Endothelial cell of umbilical vein (primary cell): Measurements from ENCODE around the gene PLEKHG7. TPM values are rescaled to one million over a fixed set of nuclear protein-coding genes. Genes with fewer than 3 reads are reported as not detected.

Experiments used
- BruUV-seq: library from RNA; stranded (reverse); fragments of 400-500 nt; replicated peaks from 2 replicates; lab custom pipeline; 2021; lab: Mats Ljungman, UMichigan
- CTCF ChIA-PET: fragments of 300-600, 350-600 bp; sonication (Branson Sonifier 250); formaldehyde crosslinking; loops from one replicate; lab custom pipeline; 2021; ENCODE audit warnings: antibody characterized with exemption, inconsistent platforms; lab: Charles Lee
- POLR2A ChIA-PET: fragments of 300-600, 350-600 bp; sonication (Branson Sonifier 250); formaldehyde crosslinking; loops from one replicate; lab custom pipeline; 2021; ENCODE audit warnings: antibody characterized with exemption, inconsistent platforms; lab: Charles Lee
- DNase-seq: peaks from one replicate; pipeline ENCODE4 v3.0.0-alpha.2; 2011; ENCODE audit warnings: low read depth, low spot score
- FAIRE-seq: peaks from 2 replicates; lab custom pipeline; 2011; peaks lifted over from hg19 to GRCh38; lab: Jason Lieb, UNC
- H2AFZ ChIP-seq: 2 replicates; pipeline ENCODE4 v1.6.0; 2012; ENCODE audit warnings: low read depth, low read length, control low read depth, inconsistent platforms
- H3K27ac ChIP-seq: 2 replicates; pipeline ENCODE4 v1.5.1; 2011; ENCODE audit warnings: low read depth, mild to moderate bottlenecking, control low read depth, low read length, moderate library complexity; ENCODE audit not compliant: insufficient read depth
- H3K27me3 ChIP-seq, 2 experiments: 2 replicates each; pipeline versions ENCODE4 v1.6.0 to v1.6.1; 2011; ENCODE audit warnings: low read length in 2 of 2, mixed read lengths in 1 of 2; ENCODE audit not compliant: control insufficient read depth in 2 of 2, insufficient read depth in 2 of 2
- H3K36me3 ChIP-seq, 2 experiments: 2 replicates in 1 of 2; 3 replicates in 1 of 2; pipeline ENCODE4 v1.5.1; 2011; ENCODE audit warnings: low read length in 2 of 2, mild to moderate bottlenecking in 1 of 2, moderate library complexity in 1 of 2; ENCODE audit not compliant: control insufficient read depth in 2 of 2, insufficient read depth in 2 of 2; ENCODE audit errors: extremely low read depth in 1 of 2
- H3K4me1 ChIP-seq: 3 replicates; pipeline ENCODE4 v1.5.1; 2011; ENCODE audit warnings: mild to moderate bottlenecking, low read length; ENCODE audit not compliant: control insufficient read depth, insufficient read depth; ENCODE audit errors: extremely low read depth
- H3K4me2 ChIP-seq: 2 replicates; pipeline ENCODE4 v1.6.1; 2011; ENCODE audit warnings: low read length, control low read depth, mixed read lengths; ENCODE audit not compliant: insufficient read depth
- H3K4me3 ChIP-seq, 3 experiments: fragments of 200-600 bp in 1 of 3; sonication (generic), shearing (Covaris generic) in 1 of 3; replicated peaks in 1 of 3; 2 replicates each; pipeline ENCODE4 v1.5.1; 2011 to 2016; ENCODE audit warnings: control low read depth in 3 of 3, low read length in 3 of 3, mild to moderate bottlenecking in 2 of 3, inconsistent platforms in 1 of 3, low read depth in 1 of 3, moderate library complexity in 1 of 3; ENCODE audit not compliant: insufficient read depth in 1 of 3
- H3K79me2 ChIP-seq: 2 replicates; pipeline ENCODE4 v1.6.0; 2012; ENCODE audit warnings: low read length, inconsistent platforms; ENCODE audit not compliant: control insufficient read depth, insufficient read depth
- H3K9ac ChIP-seq: replicated peaks from 2 replicates; pipeline ENCODE3; 2011; ENCODE audit warnings: low read length, control low read depth; ENCODE audit not compliant: insufficient read depth; ENCODE audit errors: extremely low read depth
- H3K9me1 ChIP-seq: replicated peaks from 3 replicates; pipeline ENCODE4 v1.6.0; 2011; ENCODE audit warnings: mild to moderate bottlenecking, low read length; ENCODE audit not compliant: control insufficient read depth, insufficient read depth; ENCODE audit errors: extremely low read depth
- H3K9me3 ChIP-seq: replicated peaks from 2 replicates; pipeline ENCODE4 v1.5.1; 2012; ENCODE audit warnings: low read length, inconsistent platforms; ENCODE audit not compliant: control insufficient read depth, insufficient read depth
- H4K20me1 ChIP-seq: replicated peaks from 2 replicates; pipeline ENCODE3; 2011; ENCODE audit warnings: mild to moderate bottlenecking, low read length; ENCODE audit not compliant: control insufficient read depth, insufficient read depth; ENCODE audit errors: extremely low read depth
- CTCF ChIP-seq, 2 donors: IDR thresholded peaks; 1 replicate in 1 of 2; 2 replicates in 1 of 2; pipeline ENCODE4 v1.5.1; 2011; ENCODE audit warnings: low read length in 2 of 2, mild to moderate bottlenecking in 2 of 2, moderate library complexity in 2 of 2, control low read depth in 1 of 2, inconsistent platforms in 1 of 2, low read depth in 1 of 2; ENCODE audit not compliant: insufficient read depth in 1 of 2; ENCODE audit errors: extremely low read depth in 1 of 2
- EZH2 ChIP-seq: IDR thresholded peaks from 2 replicates; pipeline ENCODE4 v1.6.1; 2012; ENCODE audit warnings: borderline replicate concordance, low read depth, mild to moderate bottlenecking, moderate library complexity, low read length, inconsistent platforms; ENCODE audit not compliant: severe bottlenecking
- FOS ChIP-seq: IDR thresholded peaks from 2 replicates; pipeline ENCODE4 v1.6.1; 2011; ENCODE audit warnings: mild to moderate bottlenecking, low read length, moderate library complexity, borderline replicate concordance; ENCODE audit not compliant: insufficient read depth
- GATA2 ChIP-seq: IDR thresholded peaks from 2 replicates; pipeline ENCODE4 v1.7.0; 2011; ENCODE audit warnings: low read depth, mild to moderate bottlenecking, moderate library complexity, mixed read lengths, low read length; ENCODE audit not compliant: insufficient read length, insufficient read depth
- JUN ChIP-seq: IDR thresholded peaks from 2 replicates; pipeline ENCODE4 v1.6.1; 2011; ENCODE audit warnings: borderline replicate concordance, low read depth; ENCODE audit not compliant: insufficient read length, insufficient read depth
- MAX ChIP-seq: IDR thresholded peaks from 2 replicates; pipeline ENCODE4 v1.6.1; 2011; ENCODE audit not compliant: insufficient read depth, insufficient read length
- MYC ChIP-seq: IDR thresholded peaks from one replicate; pipeline ENCODE4 v1.6.1; 2011; ENCODE audit warnings: mild to moderate bottlenecking, low read depth, low read length
- POLR2A ChIP-seq: IDR thresholded peaks from 2 replicates; pipeline ENCODE4 v1.6.1; 2012; ENCODE audit warnings: low read depth, mild to moderate bottlenecking, control low read depth, low read length
- POLR2AphosphoS5 ChIP-seq: IDR thresholded peaks from 2 replicates; pipeline ENCODE4 v1.6.1; 2012; ENCODE audit warnings: low read depth, mild to moderate bottlenecking, control low read depth, low read length, moderate library complexity; ENCODE audit not compliant: insufficient read depth
- dilution Hi-C: fragments of 300-500 bp; cut with MboI; formaldehyde crosslinking; loops from one replicate; pipeline ENCODE4 v1.15.0; 2019; ENCODE audit warnings: low sequenced_read_pairs; ENCODE audit not compliant: extremely low pct_ligation_motif_present
- intact Hi-C: fragments of 100-400 bp; cut with micrococcal nuclease; formaldehyde crosslinking; loops from one replicate; pipeline ENCODE4 v1.10.0; 2022
- polyA plus RNA-seq, 4 experiments: library from polyadenylated mRNA; depleted of rRNA in 3 of 4; stranded (reverse) in 3 of 4; unstranded in 1 of 4; fragments of >200 nt; gene quantifications; 2 replicates each; pipeline versions ENCODE4 v1.2.1 to v1.2.3, GENCODE V29; 2011 to 2012; ENCODE audit warnings: missing spikeins in 1 of 4
- total RNA-seq: library from RNA; stranded (reverse); gene quantifications from 2 replicates; pipeline ENCODE4 v1.2.3, GENCODE V29; 2021

Gene PLEKHG7
- total and polyA plus RNA-seq, 2 donors (not counting 3 experiments of a cell fraction or from before 2014, with no cell fraction given): not detected

GRCh38 chr12:92796650-92797049 lies 93.9 kb downstream of the PLEKHG7 start:
- peaks cover 0 to 2% of the 10 kb centered on the region in 2 experiments for H3K36me3 ChIP-seq
- no peak overlapping the region for H3K4me3 ChIP-seq
- intact Hi-C loops (no loop called here), dilution Hi-C loops (no loop called here)
- no peaks in the 10 kb centered on the region for H3K9me1 ChIP-seq
- CTCF ChIA-PET: interaction anchor here (1.0 to 2.5 kb wide), 3 partner anchors 9 to 13 kb away, joined by 3 to 6 read pairs (median 3); no protein-coding TSS in a partner anchor
- TF ChIP-seq MYC (no peak), FOS (peak; percentile 52)
- FAIRE-seq (no peak), DNase-seq (no peak)
- no peaks in the 10 kb centered on the region for H3K79me2 ChIP-seq
- no peaks in the 10 kb centered on the region for H3K27me3 ChIP-seq
- no peak overlapping the region for H3K9ac ChIP-seq
- no peaks in the 10 kb centered on the region for H4K20me1 ChIP-seq
- no peak overlapping the region for H2AFZ ChIP-seq
- H3K27ac ChIP-seq: no peak overlapping the region
- no peaks in the 10 kb centered on the region for H3K4me1 ChIP-seq
- no peak overlapping the region for H3K4me2 ChIP-seq
- POLR2A ChIA-PET: no interaction called here
- no TSS peak for BruUV-seq
- no peaks in the 10 kb centered on the region for H3K9me3 ChIP-seq

GRCh38 chr12:92802906-92803305 lies 100.1 kb downstream of the PLEKHG7 start:
- no peaks in the 10 kb centered on the region for H3K79me2 ChIP-seq
- no peak for DNase-seq
- H3K4me3 ChIP-seq: no peak overlapping the region
- no TSS peak for BruUV-seq
- no peak overlapping the region for H3K4me2 ChIP-seq
- FAIRE-seq: no peak
- POLR2A ChIA-PET: no interaction called here
- peaks cover 0 to 8% of the 10 kb centered on the region in 2 experiments for H3K36me3 ChIP-seq
- H3K9ac ChIP-seq: no peak overlapping the region
- no peaks in the 10 kb centered on the region for H3K9me1 ChIP-seq
- no peak overlapping the region for H3K27ac ChIP-seq
- dilution Hi-C loops (no loop called here), intact Hi-C loops (no loop called here)
- no peaks in the 10 kb centered on the region for H3K27me3 ChIP-seq
- TF ChIP-seq MAX: no peak
- no peak for TF ChIP-seq FOS
- TF ChIP-seq GATA2: no peak
- TF ChIP-seq JUN: no peak
- TF ChIP-seq CTCF (IDR thresholded peaks at IDR 0.05; ENCODE audit: extremely low read depth in 1 of 2, insufficient read depth in 1 of 2, low read depth in 1 of 2, low read length in 2 of 2): no peak
- no peak for TF ChIP-seq MYC
- TF ChIP-seq POLR2A: no peak
- TF ChIP-seq EZH2: no peak
- no peak for TF ChIP-seq POLR2AphosphoS5
- CTCF ChIA-PET: interaction anchor here (0.7 to 1.4 kb wide), 2 partner anchors 11 to 616 kb away, joined by 3 read pairs; no protein-coding TSS in a partner anchor
- H4K20me1 ChIP-seq: no peaks in the 10 kb centered on the region
- H2AFZ ChIP-seq: no peak overlapping the region
- no peaks in the 10 kb centered on the region for H3K4me1 ChIP-seq
- no peaks in the 10 kb centered on the region for H3K9me3 ChIP-seq
